HT-29 (cell line): Measurements from ENCODE around the gene SIGLEC1. TPM values are rescaled to one million over a fixed set of nuclear protein-coding genes. Genes with fewer than 3 reads are reported as not detected.

ENCODE experiments used
- total RNA-seq: library from RNA; depleted of rRNA; stranded (reverse); fragments of >200 nt; shearing (Covaris generic); gene quantifications from 2 replicates; pipeline ENCODE4 v1.2.3, GENCODE V29; 2014; rRNA removed

SIGLEC1 gene
- total RNA-seq, 1 experiment from 2014 or later = not detected

Other genes with a start within 250 kb of the SIGLEC1 start
- 3.3 and 5.9 TPM in 2 replicates for gene ATRN, start 241.6 kb downstream of the SIGLEC1 start, total RNA-seq
- not detected in 2 replicates for gene GFRA4, start 49.2 kb downstream of the SIGLEC1 start, total RNA-seq
- not detected in 2 replicates for gene ADAM33, start 30.6 kb downstream of the SIGLEC1 start, total RNA-seq
- not detected in 2 replicates for gene HSPA12B, start 20.1 kb upstream of the SIGLEC1 start, total RNA-seq
- gene ADISSP, start 55.2 kb upstream of the SIGLEC1 start, total RNA-seq = 137 TPM in 2 replicates
- gene SPEF1, start 68.8 kb upstream of the SIGLEC1 start, total RNA-seq = 0.81 and 0.92 TPM in 2 replicates
- gene CENPB, start 74.1 kb upstream of the SIGLEC1 start, total RNA-seq = 205 and 222 TPM in 2 replicates
- 71.1 and 71.6 TPM in 2 replicates for gene CDC25B, start 83.7 kb upstream of the SIGLEC1 start, total RNA-seq
- gene AP5S1, start 107.9 kb upstream of the SIGLEC1 start, total RNA-seq = 40.2 and 41.0 TPM in 2 replicates
- gene MAVS, start 134.2 kb upstream of the SIGLEC1 start, total RNA-seq = 23.8 and 27.3 TPM in 2 replicates
- 34.6 and 39.1 TPM in 2 replicates for gene PANK2, start 176.8 kb upstream of the SIGLEC1 start, total RNA-seq